NCI-H748 (cell line): ENCODE data around the gene CDK17.
"Not testable (repeated sequence)": the region's sequence is repeated elsewhere in the genome, so short reads cannot be mapped to it uniquely, and the experiment has no call there.

Experiments
- DNase-seq: peaks from one replicate; lab custom pipeline; 2025; ENCODE audit not compliant: unreplicated experiment; lab: John Stamatoyannopoulos, UW

Gene CDK17

DNA sequence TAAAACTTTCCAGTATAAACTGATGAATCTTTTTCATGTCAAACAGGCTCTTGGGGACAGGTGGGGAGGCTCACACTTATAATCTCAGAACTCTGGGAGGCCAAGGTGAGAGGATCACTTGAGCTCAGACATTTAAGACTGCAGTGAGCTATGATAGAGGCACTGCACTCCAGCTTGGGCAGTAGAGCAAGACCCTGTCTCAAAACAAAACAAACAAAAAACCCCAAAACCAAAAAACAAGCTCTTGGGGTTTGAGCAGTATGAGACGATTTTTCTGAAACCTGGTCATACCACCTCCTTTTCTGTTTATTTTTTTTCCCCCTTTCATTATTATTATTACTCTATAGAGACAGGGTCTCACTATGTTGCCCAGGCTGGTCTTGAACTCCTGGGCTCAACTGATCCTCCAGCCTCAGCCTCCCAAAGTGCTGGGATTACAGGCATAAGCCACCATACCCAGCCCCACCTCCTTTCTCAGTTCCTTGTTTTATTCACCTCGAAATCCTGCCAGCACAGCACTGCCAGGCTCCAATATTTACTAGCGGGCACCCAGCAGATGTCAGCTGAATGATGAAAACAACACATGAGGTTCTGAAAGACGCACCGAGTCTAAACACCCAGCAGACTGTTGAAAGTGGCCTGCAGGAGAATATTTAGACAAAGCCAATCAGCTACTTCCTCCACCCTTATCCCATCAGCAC is 19.5 kb upstream of the CDK17 start:
- DNase-seq = no peak

DNA sequence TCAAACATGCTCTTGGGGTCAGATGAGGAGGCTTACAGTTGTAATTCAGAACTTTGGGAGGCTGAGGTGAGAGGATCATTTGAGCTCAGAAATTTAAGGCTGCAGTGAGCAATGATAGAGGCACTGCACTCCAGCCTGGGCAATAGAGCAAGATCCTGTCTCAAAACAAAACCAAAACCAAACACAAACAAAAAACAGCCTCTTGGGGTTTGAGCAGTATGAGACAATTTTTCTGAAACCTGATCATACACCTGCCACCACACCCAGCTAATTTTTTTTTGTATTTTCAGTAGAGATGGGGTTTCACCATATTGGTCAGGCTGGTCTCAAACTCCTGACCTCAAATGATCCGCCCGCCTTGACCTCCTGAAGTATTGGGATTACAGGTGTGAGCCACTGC is 17.4 kb upstream of the CDK17 start:
- not testable (repeated sequence) for DNase-seq

DNA sequence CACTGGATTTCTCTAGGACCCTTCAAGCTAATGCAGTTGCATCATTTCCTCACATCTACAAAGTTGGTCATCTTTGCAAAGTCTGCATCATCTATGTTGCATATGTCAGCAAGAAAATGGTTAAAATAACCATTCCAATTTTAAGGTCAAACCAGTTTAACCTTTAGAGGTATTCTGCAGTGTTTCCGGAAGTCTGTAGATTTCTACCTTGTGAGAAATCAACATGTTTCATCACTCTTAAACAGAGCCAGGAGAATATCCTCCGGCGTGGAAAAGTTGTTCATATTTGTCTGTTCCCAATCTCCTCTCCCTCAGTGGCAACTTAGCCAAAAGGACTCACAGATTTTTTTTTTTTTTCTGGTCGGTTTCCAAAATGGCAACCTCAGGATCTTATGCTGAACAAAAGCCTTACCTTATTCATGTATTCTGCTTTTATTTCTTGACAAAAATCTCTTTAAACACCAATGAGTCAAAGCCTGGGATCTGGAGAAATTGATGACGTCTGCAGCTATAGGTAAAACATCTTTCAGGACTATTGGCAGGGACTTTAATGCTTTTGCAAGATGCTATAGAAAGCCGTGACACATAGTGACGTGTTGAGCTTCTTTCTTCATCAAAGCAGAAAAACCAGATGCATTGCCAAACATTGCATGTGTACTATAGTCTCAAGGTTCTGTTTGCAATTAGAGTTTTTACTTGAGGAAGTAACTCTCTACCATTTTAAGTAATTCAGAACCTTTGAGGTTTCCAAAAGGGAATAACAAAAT is 16.0 kb upstream of the CDK17 start:
- DNase-seq = no peak

DNA sequence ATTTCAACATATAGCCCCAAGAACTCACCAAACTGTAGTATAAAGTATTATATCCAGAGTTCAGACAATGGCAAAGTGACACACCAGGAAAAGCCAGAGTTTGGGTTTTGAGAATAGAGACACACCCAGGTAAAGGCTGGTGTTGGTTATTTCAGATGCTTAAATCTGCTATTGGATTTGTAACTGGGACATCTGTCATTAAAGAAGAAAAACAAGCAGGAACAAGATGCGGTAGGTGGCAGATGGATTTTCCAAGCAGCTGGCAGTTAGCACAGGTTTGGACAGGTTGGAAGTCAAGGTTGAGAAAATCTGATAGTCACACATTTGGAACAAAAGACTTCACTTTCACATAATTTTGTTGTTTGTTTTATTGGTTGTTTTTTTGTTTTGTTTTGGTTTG is 14.4 kb upstream of the CDK17 start:
- DNase-seq = no peak

DNA sequence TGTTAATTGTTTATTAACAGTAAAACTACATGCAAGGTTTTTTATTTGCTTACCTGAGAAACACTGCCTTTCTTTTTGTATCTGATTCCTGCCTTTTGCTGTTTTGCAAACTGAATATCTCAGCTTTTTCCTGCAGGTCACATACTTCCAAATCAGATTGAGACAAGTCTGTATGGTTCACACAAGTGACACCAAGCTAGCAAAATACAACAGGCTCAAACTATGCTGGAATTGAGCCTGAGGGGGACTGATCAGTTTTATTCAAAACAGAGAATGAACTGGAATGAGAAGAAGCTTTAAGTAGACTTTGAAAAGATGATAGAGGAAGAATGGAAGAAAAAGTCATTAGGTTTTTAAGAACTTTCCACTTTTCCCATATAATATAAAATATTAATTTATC is 12.2 kb upstream of the CDK17 start:
- no peak for DNase-seq

DNA sequence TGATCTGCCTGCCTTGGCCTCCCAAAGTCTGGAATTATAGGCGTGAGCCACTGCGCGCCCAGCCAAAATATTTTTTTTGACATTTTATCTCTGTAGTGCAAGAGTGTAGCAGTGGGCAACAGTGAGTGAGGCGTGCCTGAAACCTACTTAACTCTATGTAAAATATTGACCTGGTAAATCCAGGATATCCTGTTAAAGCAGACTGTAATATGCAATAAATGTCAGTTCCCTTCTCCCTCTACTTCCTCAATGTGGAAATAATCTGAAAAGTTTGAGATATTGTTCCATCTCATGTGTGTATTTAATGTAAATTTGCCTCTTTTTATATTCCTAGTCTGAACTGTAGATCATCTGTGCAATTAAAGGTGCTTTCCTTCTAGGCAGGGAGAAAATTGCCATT is 9.5 kb upstream of the CDK17 start:
- DNase-seq = no peak

DNA sequence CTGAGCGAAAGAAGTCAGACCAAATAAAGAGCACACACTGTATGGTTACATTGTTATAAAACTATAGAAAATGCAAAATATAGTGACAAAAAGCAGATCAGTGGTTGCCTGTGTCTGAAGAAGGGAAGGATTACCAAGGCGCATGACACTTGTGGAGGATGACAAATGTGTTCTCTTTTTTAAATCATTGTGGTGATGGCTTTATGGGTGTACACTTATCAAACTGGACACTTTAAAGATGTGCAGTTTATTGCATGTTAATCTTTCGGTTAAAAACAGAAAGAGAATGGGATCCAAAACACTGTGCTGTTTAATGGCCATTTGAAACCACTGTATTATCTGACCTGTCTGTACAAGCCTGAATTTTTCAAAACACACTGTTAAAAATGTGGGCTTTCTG is 8.8 kb upstream of the CDK17 start:
- DNase-seq = no peak

DNA sequence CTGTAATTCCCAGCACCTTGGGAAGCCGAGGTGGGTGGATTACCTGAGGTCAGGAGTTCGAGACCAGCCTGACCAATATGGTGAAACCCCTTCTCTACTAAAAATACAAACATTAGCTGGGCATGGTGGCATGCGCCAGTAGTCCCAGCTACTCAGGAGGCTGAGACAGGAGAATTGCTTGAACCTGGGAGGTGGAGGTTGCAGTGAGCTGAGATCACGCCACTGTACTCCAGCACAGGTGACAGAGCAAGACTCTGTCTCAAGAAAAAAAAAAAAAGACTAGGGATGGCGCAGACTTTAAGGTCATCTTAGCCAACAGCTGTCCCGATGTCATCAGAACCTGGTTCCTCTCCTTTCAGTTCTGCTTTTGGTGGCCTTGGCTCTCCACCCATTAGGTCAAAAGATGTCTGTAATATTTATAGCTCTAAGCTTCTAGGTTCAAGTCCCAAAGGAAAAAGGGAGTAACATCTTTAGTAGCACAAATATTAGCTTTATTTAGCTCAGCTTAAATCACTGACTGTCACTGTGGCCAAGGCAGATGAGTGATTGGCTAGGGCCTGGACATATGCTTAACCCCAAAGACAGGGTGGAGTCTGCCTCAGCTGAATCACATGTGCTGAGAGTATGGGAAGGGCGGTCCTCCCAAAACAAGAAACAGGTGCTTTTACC is 7.3 kb upstream of the CDK17 start:
- not testable (repeated sequence) for DNase-seq

DNA sequence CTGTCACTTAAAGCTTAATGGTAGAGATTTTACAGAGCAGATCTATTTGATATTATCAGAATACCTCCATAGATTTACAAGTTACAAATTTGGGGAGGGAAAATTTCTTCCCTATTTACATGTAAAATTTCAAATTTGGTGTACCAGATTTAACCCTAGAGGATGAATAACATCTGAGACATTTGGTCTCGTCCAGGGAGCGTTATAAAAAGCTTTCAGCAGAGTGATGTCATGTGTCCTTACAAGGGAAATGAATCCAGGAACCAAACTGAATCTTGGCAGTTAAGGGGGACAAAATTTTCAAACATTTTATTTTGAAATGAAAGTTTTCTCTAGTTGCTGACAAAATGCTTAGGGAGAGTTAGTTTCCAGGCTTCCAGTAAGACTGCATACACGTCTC is 4.5 kb upstream of the CDK17 start:
- no peak for DNase-seq

DNA sequence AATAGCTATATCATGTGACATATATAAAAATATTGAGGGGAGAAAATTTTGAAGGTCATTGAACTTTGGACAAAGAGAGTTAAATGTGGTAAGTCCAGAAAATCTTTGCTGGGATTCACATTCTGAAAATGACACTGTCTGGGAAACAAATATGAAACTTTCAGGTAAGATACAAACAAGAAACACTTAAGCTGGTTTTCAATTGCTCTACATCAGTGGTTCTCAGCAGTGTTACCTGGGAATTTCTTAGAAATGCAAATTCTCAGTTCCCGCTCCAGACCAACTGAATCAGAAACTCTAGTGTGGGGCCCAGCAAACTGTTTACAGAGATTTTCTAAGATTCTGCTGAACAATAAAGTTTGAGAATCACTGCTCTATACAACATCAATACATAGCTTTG is 3.6 kb upstream of the CDK17 start:
- no peak for DNase-seq

DNA sequence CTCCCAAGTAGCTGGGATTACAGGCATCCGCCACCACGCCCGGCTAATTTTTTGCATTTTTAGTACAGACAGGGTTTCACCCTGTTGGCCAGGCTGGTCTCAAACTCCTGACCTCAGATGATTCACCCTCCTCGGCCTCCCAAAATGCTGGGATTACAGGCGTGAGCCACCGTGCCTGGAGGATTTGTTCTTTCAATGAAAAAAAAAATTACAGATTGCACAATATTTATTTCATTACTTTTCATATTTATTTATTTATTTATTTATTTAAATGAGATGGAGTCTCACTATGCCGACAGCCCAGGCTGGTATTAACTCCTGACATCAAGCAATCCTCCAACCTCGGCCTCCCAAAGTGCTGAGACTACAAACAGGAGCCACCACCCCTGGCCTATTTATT is 2.3 kb upstream of the CDK17 start:
- not testable (repeated sequence) for DNase-seq

DNA sequence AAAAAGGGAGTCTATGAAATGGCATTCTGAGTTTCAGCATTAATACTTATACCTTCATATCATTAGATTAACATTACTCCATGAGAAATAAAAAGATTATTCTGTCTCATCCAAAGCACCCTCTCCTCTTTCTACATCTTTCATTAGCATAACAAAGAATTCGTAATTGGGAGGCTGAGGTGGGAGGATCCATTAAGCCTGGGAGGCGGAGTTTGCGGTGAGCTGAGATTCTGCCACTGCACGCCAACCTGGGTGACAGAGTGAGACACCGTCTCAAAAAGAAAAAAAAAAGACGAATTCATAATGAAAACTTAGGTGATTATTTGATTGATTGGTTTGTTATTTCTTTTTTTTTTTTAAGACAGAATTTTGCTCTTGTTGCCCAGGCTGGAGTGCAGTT is 1.8 kb upstream of the CDK17 start:
- DNase-seq = peak; percentile 58

DNA sequence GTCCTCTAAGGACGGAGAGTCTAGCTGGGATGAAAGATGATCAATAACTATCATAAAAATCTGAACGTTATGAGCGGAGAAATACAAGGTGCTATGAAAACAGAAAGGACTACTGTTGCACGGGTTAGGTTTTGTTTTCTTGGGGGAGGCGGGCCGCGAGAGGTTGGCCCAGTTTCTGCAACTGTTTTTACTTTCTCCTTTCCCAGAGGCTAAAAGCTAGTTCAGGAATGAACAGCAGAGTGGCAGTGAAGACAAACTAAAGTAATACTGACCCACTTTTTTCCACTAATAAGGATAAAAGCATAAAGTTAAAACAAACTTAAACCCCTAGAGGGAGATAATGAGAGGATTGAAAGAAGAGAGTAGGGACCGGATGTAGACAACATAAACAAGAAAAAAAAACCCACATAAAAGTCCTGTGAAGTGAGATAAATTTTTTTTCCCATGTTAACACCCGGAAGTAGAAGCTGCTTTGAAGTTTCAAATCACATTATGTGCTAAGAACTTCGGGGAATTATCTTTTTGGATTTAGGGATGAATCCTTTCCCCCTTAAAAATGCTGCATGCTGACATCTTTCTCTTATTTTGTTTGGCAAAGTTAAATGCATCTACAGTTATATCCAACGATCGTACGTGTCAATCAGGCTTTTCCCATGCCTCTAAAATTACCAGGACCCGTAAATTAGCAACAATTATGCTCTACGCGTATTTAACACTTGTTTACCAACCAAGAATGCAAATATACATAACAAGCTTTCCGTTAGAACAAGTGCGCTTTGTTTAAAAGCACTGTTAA is 1.0 kb upstream of the CDK17 start:
- peak; percentile 60 for DNase-seq

DNA sequence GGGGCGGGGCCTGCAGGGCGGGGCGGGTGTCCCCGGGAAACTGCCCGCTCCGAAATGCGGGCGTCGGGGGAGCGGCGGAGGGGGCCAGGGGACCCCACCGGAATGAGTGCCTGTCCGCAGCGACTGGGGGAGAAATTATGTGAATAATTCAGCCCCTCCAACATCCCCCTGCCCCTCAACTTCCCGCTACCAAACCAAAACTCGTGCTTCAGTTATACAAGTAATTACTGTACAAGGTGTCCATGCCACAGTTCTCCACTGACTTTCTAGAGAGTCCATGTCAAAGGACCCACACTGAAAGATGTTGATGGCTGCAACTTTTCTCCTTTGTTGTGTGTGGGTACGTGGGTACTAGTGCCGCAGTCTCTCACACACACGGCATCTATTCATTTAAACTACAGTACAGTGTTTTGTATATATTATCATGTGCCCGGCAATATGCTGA is 414 bp upstream of the CDK17 start:
- peak; percentile 72 for DNase-seq

DNA sequence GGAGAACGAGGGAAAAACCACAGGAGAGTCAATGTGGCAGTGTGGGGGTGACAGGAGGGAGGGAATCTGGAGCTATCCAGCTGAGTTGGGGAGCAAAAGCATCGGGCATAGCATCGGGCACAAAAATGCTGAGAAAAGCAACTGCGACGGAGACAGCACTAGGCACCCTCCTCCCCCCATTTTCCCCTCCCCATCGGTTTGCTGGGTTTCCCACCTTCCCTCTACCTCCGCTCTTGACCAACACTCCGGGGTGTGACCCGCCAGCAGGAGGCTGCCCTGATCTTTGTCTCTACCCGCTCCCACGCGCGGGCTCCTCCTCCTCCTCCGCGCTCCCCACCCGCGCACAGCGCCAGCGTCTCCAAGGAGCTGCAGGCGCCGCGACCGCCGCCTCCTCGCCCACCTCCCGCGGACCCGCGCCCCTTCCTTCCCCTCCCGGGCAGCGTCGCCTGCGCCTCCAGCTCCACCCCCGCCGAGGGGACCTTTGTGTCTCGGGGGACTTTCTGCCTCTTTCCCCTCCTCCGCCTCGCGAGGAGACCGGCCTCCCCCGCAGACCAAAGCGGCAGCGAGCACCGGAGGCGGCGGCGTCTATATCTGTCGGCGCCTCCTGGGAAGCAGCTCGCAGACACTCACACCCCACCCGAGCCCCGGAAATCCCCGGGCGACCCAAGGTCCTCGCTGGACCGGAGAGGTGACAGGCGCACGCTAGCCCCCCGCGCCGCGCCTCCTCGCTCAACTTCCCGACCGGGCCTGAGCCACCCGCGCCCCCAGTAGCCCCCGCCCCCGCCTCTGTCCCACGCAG is 920 bp downstream of the CDK17 start:
- DNase-seq = peak; percentile 65

DNA sequence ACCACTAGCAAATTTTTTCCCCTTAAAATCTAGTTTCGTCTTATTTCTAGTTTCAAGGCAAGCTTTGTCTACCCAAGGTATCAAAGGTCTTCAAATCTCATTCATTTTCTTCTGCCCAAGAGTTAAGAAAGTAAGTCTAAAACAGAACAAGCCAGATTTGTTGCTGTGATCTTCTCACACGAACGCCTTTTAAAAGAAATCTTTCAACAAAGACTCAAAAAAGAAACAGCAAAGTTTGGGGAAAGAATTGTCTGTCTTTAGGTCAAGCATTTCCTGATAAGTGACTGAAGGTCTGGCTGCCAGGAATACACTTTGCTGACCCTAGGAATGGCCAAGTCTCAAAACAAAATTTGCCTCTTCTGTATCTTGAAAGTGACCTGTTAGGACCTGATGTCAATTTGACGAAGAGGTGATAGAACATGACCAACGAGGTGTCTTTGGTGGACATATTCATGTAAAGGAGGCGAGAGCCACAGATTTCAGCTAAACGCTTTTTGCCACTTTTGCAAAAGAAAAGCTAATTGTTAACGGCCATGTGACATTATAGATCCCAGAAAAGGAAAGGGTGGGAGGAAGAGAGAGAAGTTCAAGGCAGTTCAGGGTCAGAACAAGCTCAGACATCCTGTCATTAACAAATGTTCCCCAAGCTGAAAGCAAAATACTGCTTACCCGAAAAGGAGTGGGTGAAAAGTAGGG is 1.7 kb downstream of the CDK17 start:
- peak; percentile 29 for DNase-seq

DNA sequence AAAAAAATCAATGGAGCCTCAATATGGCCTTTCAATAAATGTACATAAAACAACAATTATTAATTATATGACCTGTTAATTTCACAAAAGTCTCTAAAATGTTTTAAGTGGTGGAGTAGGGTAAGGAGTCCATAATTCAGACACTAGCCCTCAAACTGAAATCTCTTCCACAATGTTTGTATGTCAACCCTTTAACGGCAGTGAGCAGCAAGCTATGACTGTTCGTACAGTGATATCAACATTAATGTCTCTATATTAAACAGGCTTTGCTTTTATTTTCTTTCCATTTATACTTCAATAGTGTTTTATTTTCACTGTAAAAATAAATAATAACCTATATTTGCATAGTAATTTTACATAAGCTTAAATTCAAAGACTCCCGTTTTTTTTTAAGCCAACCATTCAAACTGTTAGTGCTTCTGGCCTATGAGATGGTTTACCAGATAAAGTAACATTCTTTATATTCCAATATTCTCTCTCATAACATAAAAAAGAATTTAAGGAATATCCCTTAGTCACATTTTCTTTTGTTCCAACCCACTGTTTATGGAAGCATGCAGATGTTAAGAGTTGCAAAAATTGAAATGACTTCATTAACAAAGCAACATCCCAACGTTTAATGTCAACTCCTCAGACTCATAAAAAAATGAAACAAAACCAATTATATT is 2.3 kb downstream of the CDK17 start:
- DNase-seq = no peak

DNA sequence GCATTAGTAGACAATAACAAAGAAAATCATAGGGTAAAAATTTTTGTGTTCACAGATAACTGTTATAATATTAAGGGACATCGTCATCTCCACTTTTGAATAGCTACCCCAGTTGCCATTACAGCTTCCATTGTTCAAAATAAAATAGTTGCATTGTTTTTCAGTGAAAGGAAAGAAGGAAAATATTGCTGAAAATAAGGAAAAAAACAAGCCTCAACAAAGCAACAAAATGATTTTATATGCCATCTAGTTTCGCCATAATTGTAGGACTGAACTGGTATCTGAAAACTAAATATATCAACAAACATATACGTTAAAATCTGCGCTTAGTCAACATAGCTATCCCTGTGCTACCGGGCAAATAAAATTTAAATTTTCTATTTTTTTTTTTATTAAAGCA is 3.3 kb downstream of the CDK17 start:
- DNase-seq = no peak

DNA sequence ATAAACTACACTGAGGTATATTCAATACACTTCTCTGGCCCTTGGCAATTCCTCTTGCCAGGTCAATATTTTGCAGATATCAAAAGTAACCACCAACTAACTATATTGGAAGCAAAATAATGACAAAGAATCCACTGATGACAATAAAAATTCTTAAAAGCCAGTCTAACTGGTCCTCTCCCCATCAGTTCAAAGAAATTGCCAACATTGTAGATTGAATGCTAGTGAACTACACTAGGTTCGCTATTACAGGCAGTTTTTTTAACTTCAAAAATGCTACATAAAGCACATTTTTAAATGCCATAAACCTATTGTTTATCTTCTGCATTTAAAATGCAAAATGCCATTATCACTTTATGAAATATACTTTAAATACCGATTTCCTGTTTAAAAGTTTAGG is 4.0 kb downstream of the CDK17 start:
- DNase-seq = no peak
